ENCODE results near the gene PRM1.

Gene PRM1

DNA sequence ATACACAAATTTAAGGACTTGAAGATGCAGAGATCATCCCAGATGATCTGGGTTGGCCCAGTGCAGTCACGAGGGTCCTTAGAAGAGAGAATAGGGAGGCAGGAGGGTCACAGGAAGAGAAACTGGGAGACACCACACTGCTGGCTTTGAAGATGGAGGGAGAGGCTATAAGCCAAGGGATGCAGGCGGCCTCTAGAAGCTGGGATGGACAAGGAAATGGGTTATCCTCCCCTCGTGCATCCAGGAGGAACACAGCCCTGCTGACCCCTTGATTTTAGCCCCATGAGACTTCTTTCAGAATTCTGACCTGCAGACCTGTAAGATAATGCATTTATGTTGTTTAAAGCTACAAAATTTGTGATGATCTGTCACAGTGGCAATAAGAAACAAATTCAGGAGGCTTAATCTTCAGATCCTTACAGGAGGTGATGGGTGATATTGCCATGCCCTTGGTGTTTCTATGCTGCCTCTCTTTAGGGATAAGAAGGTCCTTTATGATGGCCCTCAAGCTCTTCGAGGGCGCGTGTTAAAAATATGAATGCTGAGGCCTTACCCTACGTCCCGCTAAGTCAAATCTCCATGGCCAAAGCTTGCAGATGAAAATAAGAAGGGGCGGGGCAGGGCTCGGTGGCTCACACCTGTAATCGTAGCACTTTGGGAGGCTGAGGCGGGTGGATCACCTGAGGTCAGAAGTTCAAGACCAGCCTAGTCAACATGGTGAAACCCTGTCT lies 3.4 kb downstream of the PRM1 start:
- Histone ChIP-seq H3K9me2 (replicated peaks; ENCODE audit: control insufficient read depth, low read length) (no peaks in the 10 kb centered on the region), H3K36me3 (ENCODE audit: control insufficient read depth, low read length) (no peaks in the 10 kb centered on the region), H3K4me2 (ENCODE audit: low read length) (no peak overlapping the region), H4K20me1 (ENCODE audit: control insufficient read depth, insufficient read depth, low read depth, low read length) (no peaks in the 10 kb centered on the region), H3K79me2 (ENCODE audit: control insufficient read depth, low read length) (no peaks in the 10 kb centered on the region), H3K4me1 (ENCODE audit: control insufficient read depth, low read length) (peaks cover 15% of the 10 kb centered on the region), H3K27ac (ENCODE audit: low read depth, low read length) (no peak overlapping the region), H3K4me3 (ENCODE audit: low read length) (no peak overlapping the region), H3K27me3 (ENCODE audit: control insufficient read depth, low read length) (no peaks in the 10 kb centered on the region), H3K9me3 (ENCODE audit: control insufficient read depth, insufficient read depth, low read length) (no peaks in the 10 kb centered on the region), H3F3A (ENCODE audit: control insufficient read depth, insufficient read depth) (no peaks in the 10 kb centered on the region)
- no peak for TF ChIP-seq EZH2phosphoT487 (IDR thresholded peaks at IDR 0.05; ENCODE audit: borderline replicate concordance, low read length)
- TF ChIP-seq, protein P1, sequence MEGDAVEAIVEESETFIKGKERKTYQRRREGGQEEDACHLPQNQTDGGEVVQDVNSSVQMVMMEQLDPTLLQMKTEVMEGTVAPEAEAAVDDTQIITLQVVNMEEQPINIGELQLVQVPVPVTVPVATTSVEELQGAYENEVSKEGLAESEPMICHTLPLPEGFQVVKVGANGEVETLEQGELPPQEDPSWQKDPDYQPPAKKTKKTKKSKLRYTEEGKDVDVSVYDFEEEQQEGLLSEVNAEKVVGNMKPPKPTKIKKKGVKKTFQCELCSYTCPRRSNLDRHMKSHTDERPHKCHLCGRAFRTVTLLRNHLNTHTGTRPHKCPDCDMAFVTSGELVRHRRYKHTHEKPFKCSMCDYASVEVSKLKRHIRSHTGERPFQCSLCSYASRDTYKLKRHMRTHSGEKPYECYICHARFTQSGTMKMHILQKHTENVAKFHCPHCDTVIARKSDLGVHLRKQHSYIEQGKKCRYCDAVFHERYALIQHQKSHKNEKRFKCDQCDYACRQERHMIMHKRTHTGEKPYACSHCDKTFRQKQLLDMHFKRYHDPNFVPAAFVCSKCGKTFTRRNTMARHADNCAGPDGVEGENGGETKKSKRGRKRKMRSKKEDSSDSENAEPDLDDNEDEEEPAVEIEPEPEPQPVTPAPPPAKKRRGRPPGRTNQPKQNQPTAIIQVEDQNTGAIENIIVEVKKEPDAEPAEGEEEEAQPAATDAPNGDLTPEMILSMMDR (IDR thresholded peaks at IDR 0.05; ENCODE audit: low read depth, low read length, poor library complexity, severe bottlenecking) = no peak

DNA sequence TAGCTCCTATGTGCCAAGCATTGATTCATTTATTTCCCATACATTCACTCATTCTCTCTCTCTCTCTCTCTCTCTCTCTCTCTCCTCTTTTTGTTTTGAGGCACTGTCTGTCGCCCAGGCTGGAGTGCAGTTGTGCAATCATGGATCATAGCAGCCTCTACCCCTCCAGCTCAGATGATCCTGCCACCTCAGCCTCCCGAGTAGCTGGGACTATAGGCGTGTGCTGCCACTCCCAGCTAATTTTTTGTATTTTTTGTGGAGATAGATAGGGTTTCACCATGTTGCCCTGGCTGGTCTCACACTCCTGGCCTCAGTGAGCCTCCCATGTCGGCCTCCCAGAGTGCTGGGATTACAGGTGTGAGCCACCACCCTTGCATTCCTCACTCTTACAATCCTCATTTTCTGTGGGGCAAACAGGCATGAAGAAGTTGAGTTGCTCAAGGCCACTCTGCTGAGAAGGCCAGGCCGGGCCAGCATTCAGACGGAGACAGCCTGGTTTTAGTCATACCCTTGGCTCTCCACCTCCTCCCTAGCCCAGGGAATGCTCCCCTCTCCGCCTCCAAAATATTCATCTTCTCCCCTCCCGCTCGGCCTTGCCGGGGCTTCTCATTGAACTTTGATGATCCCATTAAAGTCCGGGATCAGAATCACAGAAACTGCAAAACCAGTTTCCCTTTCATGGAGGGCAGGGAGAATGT lies 4.1 kb downstream of the PRM1 start:
- no peaks in the 10 kb centered on the region for H3K9me2 ChIP-seq (replicated peaks; ENCODE audit: control insufficient read depth, low read length)
- no peaks in the 10 kb centered on the region for H3F3A ChIP-seq (ENCODE audit: control insufficient read depth, insufficient read depth)
- no peaks in the 10 kb centered on the region for H3K9me3 ChIP-seq (ENCODE audit: control insufficient read depth, insufficient read depth, low read length)
- H3K4me3 ChIP-seq (ENCODE audit: low read length) = no peak overlapping the region
- peaks cover 15% of the 10 kb centered on the region for H3K4me1 ChIP-seq (ENCODE audit: control insufficient read depth, low read length)
- no peaks in the 10 kb centered on the region for H3K79me2 ChIP-seq (ENCODE audit: control insufficient read depth, low read length)
- no peaks in the 10 kb centered on the region for H3K36me3 ChIP-seq (ENCODE audit: control insufficient read depth, low read length)
- TF ChIP-seq EZH2phosphoT487 (IDR thresholded peaks at IDR 0.05; ENCODE audit: borderline replicate concordance, low read length) = no peak
- TF ChIP-seq, protein P1 (IDR thresholded peaks at IDR 0.05; ENCODE audit: low read depth, low read length, poor library complexity, severe bottlenecking) = no peak
- H3K27ac ChIP-seq (ENCODE audit: low read depth, low read length) = no peak overlapping the region
- no peaks in the 10 kb centered on the region for H4K20me1 ChIP-seq (ENCODE audit: control insufficient read depth, insufficient read depth, low read depth, low read length)
- no peaks in the 10 kb centered on the region for H3K27me3 ChIP-seq (ENCODE audit: control insufficient read depth, low read length)
- H3K4me2 ChIP-seq (ENCODE audit: low read length) = no peak overlapping the region

DNA sequence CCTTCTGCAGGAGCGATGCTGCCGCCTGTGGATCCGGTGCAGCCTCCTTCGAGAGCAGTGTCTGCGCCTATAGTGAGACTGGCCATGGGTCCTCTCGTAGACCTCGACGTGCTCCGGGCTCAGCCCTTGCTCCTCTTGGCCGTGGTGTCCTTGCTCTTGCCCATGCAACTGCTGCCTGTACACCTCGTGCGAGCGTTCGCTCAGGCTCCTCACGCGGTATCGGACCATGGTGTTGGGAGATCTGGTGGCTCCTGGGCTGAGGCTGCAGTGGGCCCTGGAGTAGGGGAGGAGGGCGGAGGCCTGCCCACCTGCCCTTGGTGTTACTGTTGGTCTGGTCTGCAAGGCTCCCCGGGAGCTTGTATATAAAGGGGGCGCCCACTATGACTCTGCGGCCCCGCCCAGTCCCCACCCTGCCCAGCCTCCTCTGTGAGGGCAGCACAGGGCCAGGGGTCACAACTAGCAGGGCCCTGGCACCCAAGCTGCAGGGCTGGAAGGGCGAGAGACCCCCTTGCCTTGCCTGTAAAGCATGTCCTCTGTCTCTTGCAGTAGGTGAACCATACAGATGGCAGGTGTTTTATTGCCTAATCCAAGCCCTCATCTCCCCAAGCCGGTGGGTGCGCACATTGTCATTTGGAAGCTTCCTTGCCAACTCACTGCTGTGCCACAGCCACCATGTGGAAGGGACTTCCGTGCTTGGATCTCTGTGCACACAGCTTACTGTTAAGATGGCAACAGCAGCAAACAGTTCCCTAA lies 4.8 kb downstream of the PRM1 start, which contains the start of gene PRM2:
Gene PRM2, minus strand, starts transcription at position 338 of the 753 bp plus-strand sequence. Its CDS starts 110 bp downstream, at position 228.
- no peaks in the 10 kb centered on the region for H3F3A ChIP-seq (ENCODE audit: control insufficient read depth, insufficient read depth)
- H3K4me3 ChIP-seq (ENCODE audit: low read length) = no peak within 1 kb of the TSS

More for the DNA sequence above, 4.8 kb downstream of the PRM1 start, which contains the start of gene PRM2:
- Histone ChIP-seq H3K9me2 (replicated peaks; ENCODE audit: control insufficient read depth, low read length) (no peaks in the 10 kb centered on the region), H3K27me3 (ENCODE audit: control insufficient read depth, low read length) (no peaks in the 10 kb centered on the region), H3K27ac (ENCODE audit: low read depth, low read length) (no peak within 1 kb of the TSS), H3K36me3 (ENCODE audit: control insufficient read depth, low read length) (no peaks in the 10 kb centered on the region), H3K4me2 (ENCODE audit: low read length) (no peak within 1 kb of the TSS), H4K20me1 (ENCODE audit: control insufficient read depth, insufficient read depth, low read depth, low read length) (no peaks in the 10 kb centered on the region), H3K79me2 (ENCODE audit: control insufficient read depth, low read length) (no peaks in the 10 kb centered on the region), H3K4me1 (ENCODE audit: control insufficient read depth, low read length) (peaks cover 15% of the 10 kb centered on the region), H3K9me3 (ENCODE audit: control insufficient read depth, insufficient read depth, low read length) (no peaks in the 10 kb centered on the region)
- TF ChIP-seq, protein P1 (IDR thresholded peaks at IDR 0.05; ENCODE audit: low read depth, low read length, poor library complexity, severe bottlenecking) = no peak
- no peak for TF ChIP-seq EZH2phosphoT487 (IDR thresholded peaks at IDR 0.05; ENCODE audit: borderline replicate concordance, low read length)

Measured in DOHH2 (cell line).